Fibroblast of skin of right biceps (primary cell): Measurements from ENCODE around the gene ESR1.
"Not testable (repeated sequence)": the region's sequence is repeated elsewhere in the genome, so short reads cannot be mapped to it uniquely, and the experiment has no call there.

Experiments used
- DNase-seq: peaks from one replicate; pipeline ENCODE4 v3.0.0-alpha.2; 2013

The ESR1 gene

DNA sequence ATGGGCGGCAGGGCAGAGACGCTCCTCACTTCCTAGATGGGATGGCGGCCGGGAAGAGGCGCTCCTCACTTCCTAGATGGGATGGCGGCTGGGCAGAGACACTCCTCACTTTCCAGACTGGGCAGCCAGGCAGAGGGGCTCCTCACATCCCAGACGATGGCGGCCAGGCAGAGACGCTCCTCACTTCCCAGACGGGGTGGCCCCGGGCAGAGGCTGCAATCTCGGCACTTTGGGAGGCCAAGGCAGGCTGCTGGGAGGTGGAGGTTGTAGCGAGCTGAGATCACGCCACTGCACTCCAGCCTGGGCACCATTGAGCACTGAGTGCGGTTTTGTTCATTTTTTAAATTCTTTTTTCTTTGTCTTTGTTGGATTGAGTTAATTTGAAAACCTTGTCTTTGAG is 92.3 kb downstream of the ESR1 start:
- not testable (repeated sequence) for DNase-seq

DNA sequence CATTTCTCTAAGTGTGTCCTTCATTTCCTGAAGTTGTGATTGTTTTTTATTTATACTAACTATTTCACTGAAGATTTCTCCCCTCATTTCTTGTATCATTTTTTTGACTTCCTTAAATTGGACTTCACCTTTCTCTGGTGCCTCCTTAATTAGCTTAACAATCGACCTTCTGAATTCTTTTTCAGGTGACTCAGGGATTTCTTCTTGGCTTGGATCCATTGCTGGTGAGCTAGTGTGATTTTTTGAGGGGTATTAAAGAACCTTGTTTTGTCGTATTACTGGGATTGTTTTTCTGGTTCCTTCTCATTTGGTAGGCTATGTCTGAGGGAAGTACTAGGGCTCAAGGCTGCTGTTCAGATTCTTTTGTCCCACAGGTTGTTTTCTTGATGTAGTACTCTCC is 92.8 kb downstream of the ESR1 start:
- DNase-seq: no peak

DNA sequence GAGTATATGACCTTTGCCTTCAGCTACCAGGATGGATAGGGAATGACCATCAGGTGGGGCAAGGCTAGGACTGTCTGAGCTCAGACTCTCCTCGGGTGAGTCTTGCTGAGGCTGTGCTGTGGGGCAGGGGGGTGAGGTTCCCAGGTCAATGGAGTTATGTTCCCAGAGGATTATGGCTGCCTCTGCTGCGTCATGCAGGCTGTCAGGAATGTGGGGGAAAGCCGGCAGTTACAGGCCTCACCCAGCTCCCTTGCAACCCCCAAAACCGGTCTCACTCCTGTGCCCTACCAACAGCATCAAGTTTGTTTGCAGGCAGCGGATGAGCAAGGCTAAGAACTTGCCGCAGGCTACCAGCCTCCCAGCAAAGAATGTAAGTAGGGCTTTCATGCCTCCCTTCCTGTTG is 93.5 kb downstream of the ESR1 start:
- DNase-seq: no peak

DNA sequence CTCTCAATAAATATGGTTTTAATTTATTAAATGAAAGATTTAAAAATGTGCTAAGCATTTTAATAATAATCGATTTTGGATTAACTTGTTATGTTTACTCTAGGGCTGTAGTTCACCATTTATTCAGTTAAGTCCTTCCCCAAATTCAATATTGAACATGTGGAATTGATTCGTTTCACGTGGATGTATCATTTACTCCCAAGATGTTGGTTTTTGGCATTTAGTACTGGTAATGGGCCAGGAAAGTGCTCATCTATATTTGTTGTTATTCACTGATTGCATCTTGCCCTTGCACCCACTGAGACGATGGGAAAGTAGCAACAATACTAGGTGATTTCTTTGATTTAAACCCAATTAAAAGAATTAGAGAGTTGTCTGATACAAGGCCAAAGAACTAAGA is 97.1 kb downstream of the ESR1 start:
- no peak for DNase-seq

DNA sequence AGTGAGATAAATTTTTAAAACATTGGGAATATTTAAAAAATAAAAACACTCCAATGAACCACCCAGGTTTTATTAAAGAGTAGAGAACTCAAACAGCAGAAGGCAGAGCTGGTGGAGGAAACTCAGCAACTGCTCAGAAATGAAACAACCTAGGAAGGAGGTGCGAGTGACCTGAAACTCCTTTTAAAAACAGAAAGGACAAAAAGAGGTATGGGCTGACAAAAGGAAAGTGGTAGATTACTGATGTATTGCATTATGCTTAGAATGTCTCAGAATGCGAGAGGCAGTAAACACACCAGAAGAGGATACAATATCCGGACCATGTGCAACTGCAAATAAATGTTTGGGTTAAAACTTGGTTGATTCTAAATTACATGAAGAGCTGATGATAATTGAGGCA is 97.6 kb downstream of the ESR1 start:
- no peak for DNase-seq

DNA sequence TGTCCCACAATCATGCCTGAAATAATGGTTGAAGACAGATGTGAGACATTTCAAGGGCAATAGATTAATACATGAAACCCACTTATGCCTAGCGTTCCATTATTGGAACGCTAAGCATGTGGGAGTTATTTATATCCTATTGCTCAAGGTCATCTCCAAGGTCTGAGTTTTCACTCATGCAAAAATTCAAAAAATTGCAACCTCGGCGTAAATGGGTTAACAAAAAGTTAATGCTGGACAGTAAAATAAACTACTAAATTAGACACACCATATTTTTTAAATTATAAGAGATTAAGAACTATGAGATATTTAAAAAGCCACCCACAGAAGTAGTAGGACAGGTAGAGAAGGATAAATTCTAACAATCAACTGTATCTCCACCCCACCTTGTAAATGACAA is 98.4 kb downstream of the ESR1 start:
- DNase-seq: no peak

DNA sequence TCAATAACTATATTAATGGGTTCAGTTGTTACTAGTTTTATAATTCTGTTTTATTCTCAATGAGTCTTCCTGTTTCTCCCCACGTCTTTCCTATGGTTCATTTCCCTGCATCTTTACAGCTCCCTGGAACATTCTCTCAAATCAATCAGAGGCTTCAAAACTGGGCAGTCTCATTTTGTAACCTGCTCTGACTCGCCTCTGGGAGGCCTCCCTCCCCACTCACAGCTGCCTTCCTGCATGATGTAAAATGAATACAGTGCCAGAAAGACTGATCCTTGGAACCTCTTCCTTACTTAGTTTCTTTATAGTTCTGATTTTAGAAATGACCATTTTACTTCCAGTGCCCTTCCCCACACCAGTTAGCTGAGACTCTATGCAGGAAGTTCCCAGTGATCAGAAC is 103.9 kb downstream of the ESR1 start:
- DNase-seq: no peak

DNA sequence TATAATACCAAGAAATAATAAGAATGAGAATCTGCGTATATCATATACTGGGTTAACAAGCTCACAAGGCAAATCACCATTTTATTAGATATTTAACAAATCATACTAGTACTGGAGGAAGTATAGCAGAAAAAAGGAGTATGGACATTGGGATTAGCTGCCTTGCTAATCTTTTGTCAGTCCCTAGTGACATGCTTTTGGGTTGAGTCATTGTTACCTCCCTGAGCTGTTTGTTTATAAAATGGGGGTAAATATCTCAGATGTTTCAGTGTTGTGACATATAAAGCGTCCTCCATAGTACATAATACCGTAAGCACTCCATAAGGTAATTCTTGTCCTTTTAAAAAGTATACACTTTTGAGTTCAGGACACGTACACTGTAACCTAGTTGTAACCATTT is 107.0 kb downstream of the ESR1 start:
- DNase-seq: no peak

DNA sequence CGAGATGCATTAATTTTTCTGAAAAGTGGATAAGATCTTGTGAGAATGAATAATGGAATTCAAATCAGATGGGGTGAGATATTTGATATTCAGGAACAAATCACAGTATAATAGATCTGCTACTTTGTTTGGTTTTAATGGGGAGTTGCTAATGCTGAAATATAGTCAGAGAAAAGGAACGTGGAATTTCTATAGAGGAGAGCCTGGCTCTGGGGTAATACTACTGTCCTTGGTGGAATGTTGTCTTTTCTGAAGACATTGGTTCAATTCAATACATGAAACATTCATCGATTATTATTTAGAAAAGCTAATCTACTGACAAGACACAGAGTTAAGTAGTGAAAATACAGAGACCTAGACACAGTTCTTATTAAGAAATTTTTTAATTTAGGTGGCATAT is 108.6 kb downstream of the ESR1 start:
- no peak for DNase-seq

DNA sequence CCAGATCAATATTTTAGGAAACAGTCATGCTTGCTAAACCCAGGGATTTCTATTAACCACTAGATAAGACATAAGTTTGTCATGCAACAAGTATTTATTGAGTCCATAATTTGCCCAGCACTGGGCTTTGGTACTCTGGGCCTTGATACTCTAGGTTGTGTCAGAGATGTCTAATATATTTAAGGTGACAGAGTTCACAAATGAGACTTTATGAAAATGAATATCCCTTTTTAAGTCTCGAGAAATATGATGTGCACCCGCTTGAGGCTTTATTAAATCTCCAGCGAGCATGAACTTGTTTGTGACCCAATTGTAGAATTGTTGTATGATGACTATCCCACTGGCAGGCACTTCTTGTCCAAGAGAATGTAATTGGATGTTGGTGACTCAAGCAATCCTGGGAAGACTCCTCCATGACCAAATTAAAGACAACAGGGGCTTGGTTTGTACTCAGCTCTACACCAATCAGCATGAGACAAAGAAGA is 109.2 kb downstream of the ESR1 start:
- DNase-seq: peak; percentile 0

DNA sequence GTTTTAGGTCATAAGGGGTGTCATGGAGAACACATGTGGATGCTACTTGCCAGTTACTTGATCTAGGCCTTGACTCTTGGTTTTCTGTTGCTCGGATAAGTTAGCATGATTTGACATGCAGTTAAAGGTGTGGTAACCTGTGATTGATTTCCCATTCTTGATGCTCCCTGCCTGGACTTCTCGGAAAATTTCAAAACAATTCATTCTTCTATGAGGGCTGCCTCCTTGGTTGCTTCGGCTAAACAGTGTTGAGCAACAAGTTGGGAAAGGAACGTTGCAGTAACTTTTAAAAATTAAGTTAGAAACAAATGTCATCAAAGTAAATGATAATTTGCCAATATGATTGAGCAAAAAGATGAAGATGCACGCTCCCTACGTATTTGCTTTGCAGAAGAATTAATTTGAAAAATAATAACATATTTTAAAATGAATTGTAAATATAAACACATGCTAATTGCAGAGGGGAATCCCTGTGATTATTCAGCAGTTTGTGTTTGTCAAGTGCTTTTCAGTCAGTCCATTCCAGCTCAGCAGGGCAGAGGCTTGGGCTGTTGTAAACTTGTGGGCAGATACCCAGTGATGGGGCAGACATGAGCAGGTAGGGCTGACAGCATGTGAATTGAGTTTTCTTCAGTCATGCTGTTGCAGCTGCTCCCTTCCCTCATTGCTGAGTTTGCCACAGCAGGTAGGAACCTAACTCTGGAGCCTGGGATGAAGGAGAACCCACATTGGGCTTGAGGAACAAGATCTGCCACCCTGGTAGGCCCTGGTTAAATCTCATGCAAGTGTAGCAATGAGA is 110.2 kb downstream of the ESR1 start:
- DNase-seq: no peak

DNA sequence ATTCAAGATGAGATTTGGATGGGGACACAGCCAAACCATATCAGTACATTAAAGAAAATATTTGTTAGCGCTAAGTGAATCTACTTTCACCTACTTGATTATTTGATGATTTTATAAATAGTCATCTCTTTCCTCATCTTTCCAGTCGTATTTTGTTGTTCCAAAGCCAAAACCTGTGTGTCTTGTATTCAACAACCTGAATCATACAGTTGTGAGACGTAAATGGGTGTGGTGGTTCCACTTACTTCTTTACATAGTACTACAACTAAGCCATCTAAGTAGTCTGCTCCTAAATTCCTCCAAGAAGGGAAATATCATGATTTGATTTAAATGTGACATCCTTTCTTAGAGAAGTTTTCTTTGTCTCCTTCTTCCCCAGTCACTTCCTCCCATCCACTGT is 132.8 kb downstream of the ESR1 start:
- no peak for DNase-seq

DNA sequence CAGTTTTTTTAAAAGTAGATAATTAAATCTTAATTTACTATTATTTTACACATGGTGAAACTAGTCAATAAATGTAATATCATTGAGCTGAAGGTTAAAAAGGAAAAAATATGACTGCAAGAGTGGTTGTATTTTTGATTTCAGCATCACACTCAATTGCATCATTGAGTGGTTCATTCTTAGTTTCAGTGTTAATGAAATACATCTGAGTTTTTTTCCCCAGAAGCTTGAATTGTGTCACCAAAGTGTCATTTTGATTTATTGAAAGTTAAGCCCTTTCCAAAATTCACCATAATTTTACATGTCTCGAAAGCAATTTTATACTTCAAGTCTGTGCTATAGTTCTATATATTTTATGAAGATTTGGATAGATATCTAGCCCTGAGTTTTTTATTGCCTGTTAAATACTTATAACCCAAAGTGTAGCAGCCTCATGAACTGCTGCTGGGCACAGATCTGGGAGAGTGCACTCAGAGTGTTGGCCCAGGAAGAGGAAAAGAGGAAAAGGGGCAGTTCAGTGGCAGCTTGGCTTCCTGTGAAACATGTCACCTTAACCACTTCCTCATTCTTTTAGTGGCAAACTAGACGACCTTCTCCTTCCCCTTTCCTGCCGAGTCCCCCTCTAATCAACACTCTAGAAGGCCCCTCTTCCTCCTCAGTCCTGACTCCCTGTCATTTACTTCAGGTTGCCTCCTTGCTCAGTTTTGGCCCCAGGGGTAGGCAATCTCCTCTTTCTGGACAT is 140.7 kb downstream of the ESR1 start:
- no peak for DNase-seq

DNA sequence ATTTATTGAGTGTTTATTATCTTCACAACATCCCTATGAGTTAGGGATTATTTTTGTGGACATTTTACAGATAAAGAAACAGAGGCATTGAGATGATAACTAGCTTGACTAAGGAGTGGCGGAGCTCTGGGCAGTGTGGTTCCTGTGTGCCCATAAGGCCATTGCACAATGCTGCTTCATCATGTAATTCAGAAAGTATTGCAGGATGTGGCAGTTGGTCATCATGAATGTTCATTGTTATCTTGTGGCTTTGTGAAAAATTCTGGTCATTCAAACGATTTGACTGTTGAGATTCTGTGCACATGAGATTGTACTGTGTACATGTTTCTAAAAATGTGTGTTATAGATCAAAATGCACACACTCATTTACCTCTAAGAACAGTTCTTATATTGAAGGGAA is 150.8 kb downstream of the ESR1 start:
- peak; percentile 11 for DNase-seq

DNA sequence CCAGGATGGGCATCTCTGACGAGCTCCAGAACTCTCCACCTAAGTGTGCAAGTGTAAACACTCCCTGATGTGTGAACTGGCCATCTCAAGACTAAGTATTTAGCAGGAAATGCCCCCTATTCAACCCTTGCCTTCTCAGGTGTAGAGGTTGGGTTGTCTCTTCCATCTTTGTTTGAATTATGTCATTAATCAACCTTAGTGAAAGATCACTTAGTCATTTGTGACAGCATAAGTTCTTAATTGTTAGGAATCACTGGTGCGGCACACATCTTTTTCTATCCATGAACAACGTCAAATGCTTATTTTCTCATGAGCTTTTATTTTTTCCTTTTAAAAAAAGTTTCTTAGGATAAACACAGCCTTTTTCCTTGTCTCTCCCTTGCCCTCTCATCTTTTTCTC is 151.6 kb downstream of the ESR1 start:
- DNase-seq: no peak

DNA sequence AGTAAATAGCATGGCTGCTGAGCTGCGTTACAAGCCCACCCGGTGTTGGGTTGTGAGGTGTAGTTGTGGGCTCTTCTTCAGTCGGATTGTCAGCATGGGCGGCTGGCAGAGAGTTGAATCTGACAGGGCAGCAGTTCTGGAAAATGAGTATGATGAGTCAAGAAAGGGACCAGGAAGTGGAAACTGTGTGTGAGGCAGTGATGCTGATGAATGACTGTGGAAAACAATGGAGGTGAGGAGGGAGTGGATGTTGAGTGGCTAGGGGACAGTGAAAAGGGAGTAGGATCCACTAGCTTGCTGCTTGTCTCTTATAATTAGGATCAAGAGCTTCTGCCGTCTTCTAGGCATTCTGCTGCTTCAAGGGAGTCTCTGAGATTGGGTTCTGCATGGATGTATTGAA is 154.3 kb downstream of the ESR1 start:
- no peak for DNase-seq

DNA sequence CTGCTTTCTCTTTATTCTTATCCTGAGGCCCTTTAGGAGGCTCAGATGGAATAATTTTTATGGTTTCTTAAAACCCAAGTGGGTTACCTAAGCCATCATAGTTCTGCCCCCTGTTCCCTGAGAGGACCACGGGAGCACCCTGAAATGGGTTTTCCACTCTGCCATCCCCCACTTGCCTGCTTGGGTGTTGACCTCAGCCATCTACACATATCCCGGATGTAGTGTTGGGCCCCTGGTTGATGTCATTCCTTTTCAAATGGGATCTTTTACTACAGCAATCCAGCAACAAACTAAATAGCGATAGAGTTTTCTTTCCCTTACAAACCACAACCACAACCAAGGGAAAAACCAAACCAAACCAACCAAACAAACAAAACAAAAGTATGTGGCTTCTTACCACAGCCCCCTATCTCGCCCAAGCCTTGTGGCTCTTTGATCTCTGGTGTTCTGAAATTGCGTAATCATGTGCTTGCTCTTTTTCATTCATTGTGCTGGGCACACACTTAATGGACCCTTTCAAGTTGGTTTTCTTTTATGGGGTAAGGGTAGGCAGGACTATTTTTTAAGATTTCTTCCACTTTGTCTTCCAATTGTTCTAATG is 154.9 kb downstream of the ESR1 start:
- DNase-seq: no peak

DNA sequence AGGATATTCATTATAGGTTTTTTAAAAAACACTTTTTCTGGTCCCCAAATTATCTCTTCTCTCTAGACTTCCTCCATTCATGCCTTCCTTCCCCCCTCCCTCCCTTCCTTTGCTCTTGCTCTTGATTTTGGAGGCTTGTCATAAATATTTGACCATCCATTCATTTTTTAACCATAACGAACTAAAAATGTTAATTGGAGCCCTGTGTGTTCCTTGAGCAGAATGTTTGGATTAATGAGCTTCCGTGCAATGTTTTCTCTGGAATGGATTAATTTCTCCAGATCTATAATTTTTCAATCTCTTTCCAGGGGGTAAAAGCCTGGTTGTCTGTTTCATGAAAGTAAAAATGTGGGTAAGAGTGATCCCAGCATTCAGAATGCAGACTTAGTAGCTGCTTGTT is 155.5 kb downstream of the ESR1 start:
- no peak for DNase-seq

DNA sequence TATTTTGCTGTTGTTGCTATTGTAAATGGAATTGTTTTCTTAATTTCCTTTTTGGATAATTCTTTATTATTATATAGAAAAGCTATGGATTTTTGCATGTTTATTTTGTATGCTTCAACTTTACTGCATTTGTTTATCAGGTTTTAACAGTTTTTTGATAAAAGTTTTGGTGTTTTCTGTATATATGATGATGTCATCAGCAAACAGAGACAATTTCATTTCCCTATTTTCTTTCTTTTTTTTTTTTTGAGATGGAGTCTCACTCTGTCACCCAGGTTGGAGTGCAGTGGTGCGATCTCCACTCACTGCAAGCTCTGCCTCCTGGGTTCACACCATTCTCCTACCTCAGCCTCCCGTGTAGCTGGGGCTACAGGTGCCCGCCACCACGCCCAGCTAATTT is 156.9 kb downstream of the ESR1 start:
- not testable (repeated sequence) for DNase-seq

DNA sequence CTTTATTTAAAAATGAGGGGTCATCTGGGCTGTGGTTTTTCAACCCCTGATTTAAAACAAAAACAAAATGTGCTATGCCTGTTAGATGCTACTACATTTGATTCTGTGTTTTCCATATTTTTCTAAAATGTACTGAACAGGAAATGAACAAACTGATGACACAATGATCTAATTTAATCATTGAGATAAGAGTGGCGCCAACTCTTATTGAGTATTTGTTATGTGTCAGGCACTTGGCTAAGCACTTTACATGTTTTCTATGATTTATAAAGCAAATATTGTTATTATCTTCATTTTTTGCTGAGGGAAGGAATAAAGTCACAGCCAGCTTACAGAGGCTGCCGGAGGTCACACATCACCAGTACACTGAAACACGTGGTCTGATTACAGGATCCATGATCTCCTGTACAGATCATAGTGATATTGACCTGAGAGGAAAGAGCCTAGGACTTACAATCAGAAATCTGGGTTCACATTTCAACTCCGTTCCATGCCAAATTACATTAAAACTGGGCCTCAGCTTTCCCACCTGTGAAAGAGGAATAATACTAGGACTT is 166.7 kb downstream of the ESR1 start:
- DNase-seq: no peak

DNA sequence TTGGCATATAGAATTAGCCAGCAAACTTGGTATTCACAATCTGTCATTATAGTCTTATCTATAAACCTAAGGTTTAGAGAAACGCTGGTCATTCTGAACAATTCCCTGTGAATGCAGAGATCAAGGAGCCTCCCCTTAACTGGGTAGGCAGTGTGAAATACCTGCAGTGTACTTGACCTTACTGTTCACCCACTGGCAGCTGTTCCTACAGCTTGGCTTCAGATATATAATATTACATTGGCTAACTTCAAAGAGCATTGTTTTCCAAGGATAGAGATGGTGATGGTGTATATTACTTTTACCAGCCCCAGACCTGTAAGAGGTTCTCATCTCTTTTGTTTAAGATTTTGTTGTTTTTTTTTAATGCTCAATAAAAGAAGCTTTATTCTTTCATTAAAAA is 168.3 kb downstream of the ESR1 start:
- DNase-seq: no peak

DNA sequence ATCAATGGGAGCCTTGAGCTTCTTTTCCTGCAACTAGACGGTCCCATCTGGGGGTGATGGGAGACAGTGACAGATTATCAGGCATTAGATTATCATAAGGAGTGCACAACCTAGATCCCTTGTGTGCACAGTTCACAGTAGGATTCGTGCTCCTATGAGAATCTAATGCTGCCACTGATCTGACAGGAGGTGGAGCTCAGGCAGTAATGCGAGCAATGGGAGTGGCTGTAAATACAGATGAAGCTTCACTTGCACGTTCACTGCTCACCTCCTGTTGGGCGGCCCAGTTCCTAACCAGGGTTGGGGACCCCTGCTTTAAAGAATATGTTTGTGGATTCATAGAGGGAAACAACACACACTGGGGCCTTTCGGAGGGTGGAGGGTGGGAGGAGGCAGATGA is 180.7 kb downstream of the ESR1 start:
- not testable (repeated sequence) for DNase-seq

DNA sequence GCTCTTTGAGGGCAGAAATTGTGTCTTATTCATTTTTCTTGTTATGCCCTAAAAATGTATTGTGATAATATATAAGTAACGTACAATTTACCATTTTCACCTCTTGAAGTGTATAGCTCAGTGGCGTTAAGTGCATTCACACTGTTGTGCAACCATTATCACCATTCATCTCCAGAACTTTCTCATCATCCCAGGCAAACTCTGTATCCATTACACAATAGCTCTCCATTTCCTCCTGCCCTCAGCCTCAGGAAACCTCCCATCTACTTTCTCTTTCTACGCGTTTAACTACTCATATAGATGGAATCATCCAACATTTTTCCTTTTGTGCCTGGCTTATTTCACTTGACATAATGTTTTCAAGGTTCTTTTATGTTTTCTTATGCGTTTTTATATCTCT is 184.6 kb downstream of the ESR1 start:
- no peak for DNase-seq

DNA sequence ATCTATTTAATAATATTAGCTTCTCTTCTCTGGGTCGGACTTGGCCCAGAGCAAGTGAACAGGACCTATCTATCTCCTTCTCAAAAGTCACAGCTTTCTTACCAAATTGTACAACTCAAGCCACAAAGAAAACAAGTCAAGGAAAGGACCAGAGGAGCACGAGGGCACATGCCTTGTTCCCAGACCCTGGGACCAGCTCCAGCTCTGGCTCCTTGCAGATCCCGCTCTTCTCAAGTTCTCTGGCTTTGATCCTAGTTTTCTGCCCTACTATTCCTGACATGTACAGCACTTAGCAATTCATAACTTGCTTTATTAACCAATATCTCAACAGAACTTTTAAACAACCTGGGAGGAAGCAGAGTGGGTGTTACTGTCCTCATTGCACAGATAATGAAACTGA is 185.9 kb downstream of the ESR1 start:
- no peak for DNase-seq
